ENCODE results near the gene PLEKHG7.
"Not testable (repeated sequence)": the region's sequence is repeated elsewhere in the genome, so short reads cannot be mapped to it uniquely, and the experiment has no call there.

PLEKHG7 gene

GRCh38 chr12:92715625-92716024, 12.8 kb downstream of the PLEKHG7 start:
- no peak for DNase-seq

DNA sequence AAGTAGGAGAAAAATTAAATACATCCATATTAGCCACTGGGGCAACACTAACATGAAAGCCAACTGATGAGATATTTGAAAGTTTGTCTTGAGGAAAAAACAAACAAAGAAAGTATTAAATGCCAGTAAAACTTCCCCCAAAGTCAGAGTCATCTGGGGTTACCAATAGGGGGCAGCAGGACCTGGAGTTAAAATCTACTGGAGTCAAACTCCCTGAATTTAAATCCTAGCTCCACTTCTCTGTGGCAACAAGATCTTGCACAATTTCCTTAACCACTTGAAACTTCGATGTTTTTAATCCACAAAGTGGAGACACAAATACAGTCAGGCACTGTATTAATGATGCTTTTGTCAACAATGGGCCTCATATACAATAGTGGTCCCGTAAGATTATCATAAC, 14.4 kb downstream of the PLEKHG7 start:
- DNase-seq: no peak

DNA sequence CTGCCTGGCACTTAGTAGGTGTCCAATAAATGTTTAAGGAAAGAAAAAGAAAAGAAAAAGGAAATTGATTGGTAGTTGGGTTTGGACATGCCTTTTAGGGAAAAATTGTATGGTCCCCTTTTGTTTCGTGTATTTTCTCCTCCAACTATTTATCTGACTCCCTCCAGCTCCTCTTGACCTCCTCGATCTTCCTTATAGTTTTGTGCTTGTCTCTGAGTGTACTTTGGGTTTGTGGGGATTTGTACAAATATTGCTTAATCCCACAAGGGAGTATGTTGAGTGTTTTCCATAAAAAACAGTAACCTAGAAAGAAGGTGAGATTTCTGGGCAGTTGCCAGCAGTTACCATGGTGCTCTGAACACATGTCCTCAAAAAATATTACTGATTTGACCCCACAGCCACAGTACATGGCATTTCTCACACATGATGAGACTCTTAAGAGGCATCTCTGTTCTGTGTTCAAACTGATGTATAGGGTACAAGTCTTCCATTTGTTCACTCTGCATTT, 15.7 kb downstream of the PLEKHG7 start:
- no peak for DNase-seq

DNA sequence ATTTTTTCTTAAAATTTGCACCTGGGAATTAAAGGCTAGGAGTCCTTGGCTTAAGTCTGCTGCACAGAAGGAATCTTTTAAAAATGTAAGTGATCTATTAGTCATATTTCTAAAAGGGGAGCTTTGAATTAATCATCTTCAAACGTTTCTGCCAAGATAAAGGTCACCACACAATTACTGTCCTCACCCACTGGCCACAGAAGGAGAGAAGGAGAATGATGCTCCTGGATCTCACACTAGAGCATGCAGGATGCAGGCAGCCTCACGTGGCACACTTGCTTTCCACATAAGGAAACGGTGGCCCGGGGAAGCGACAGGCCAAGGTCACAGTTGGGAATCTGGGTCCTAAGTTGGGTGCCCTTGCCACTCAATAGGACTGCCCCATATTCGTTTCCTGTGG, 16.9 kb downstream of the PLEKHG7 start:
- no peak for DNase-seq

GRCh38 chr12:92721130-92721529, 18.3 kb downstream of the PLEKHG7 start:
- DNase-seq: no peak

GRCh38 chr12:92721656-92722055, 18.9 kb downstream of the PLEKHG7 start:
- no peak for DNase-seq

GRCh38 chr12:92722897-92723296, 20.1 kb downstream of the PLEKHG7 start:
- no peak for DNase-seq

- DNase-seq: no peak
Measured at GRCh38 chr12:92726850-92727249, 24.1 kb downstream of the PLEKHG7 start.

DNA sequence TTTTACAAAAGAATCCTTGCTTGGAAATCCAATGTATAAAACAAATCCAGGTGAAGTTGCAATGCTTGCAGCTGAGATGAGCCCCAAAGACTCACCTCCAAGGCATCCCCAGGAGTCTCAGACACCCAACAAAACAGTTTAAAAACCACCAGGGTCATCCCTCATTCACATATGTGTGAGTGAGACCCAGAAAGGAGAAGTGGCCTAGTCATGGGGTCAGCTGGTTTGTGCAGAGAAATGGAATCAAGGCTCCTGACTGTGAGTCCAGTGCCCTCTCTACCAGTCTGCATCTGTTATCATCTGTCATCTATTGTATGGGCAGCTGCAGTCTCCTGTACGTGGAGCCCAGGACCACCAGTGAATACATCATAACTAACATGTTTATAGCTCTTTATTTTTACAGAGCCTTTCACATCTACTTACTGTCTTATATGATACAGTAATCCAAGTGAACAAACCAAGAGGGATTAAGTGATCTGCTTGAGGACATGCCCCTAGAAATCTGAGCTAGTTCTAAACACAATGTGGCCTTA, 27.1 kb downstream of the PLEKHG7 start:
- no peak for DNase-seq

DNA sequence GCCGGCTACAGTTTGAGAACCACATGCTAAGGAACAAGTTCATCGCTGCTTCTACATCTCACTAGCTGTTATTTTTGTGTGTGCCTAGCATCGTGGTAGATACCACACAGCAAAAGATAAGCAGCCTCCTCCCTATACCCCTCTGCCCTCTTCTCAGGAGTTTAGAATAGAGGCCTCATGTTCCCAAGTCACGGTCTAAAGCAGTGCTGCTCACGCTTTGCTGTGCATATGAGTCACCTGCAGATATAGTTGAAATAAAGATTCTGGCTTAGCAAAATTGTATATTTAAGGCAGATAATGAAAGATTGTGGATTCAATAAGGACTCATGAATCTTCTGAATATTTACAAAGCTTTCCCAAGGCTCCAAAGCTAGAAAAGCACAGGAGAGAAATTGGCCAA, 28.0 kb downstream of the PLEKHG7 start:
- no peak for DNase-seq

DNA sequence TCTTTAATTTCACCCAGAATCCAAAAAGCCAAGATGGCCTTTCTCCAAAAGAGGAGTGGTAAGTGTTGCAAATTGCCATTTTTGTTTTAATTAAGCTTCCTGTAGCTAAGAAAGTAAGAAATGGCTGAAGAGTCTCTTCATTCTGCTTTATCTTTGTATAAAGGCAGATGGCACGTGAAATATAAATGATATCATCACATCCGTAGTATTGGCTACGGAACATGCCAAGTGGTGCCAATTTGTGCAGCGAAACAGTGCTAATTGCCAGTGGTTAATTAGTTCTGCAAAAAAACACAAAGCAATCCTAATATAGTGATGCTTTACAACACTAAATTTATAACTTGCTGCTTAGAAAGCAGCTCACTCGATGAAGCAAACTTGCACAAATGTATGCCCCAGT, 29.4 kb downstream of the PLEKHG7 start:
- no peak for DNase-seq

DNA sequence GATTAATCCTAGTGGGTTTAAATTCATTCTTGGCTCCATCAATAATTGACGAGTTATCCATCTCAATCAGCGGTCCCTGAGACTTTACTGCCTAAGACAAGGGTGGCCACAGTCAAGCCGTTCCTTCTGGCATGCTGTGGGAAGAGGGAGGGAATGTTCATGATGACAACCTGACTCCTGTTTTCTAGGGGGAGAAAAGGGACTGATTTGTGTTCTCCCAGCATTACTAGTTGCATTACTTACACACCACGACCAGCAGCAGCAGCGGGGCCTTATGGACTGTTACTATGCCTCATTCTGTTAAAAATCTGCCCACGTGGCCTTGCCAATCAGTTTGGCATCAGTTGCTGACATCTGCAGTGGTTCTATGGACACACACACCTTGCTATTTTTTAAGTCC, 29.9 kb downstream of the PLEKHG7 start:
- DNase-seq: no peak

GRCh38 chr12:92733181-92733580, 30.4 kb downstream of the PLEKHG7 start:
- no peak for DNase-seq

DNA sequence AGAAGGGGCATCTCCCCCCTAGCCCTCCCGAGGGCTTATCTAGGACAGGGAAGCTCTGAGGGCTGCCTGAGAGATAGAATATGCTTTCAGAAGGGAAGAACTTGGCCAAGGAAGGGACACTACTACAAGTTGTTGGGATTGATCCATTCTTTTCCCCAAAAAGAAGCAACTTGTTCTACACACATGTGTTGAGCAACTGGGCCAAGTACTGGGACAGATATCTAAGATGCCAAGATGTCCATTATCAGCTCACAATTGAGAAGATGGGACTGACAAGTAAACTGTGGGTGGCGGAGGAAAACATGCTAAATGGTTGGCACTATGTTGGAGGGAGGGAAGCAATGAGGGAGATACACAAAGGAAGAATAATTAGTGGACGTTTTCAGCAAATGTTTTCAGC, 30.9 kb downstream of the PLEKHG7 start:
- DNase-seq: no peak

GRCh38 chr12:92735131-92735721, 32.4 kb downstream of the PLEKHG7 start:
- DNase-seq: peak; percentile 73

- DNase-seq: no peak
Measured at GRCh38 chr12:92736605-92737004, 33.8 kb downstream of the PLEKHG7 start.

GRCh38 chr12:92737855-92738850, 35.4 kb downstream of the PLEKHG7 start:
- no peak for DNase-seq

- no peak for DNase-seq
Measured at GRCh38 chr12:92739113-92739512, 36.3 kb downstream of the PLEKHG7 start.

GRCh38 chr12:92740411-92740810, 37.6 kb downstream of the PLEKHG7 start:
- DNase-seq: no peak

DNA sequence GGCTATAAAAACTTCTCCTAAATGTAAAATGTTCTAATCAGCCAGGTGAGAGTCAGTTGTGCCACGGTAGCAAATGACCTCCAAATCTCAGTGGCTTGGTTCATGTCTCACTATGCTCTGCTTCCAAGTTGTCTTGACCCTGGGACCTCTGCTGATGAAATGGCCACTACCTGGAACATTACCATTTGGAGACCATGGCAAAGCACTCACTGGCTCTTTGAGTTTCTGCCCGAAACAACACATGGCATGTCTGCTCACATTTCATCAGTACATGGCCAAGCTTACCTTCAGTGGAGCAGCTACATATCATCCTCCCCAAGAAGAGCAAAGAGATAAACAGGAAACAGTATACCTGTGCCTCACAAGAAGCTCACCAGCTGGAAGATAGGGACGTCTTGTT, 40.2 kb downstream of the PLEKHG7 start:
- no peak for DNase-seq

DNA sequence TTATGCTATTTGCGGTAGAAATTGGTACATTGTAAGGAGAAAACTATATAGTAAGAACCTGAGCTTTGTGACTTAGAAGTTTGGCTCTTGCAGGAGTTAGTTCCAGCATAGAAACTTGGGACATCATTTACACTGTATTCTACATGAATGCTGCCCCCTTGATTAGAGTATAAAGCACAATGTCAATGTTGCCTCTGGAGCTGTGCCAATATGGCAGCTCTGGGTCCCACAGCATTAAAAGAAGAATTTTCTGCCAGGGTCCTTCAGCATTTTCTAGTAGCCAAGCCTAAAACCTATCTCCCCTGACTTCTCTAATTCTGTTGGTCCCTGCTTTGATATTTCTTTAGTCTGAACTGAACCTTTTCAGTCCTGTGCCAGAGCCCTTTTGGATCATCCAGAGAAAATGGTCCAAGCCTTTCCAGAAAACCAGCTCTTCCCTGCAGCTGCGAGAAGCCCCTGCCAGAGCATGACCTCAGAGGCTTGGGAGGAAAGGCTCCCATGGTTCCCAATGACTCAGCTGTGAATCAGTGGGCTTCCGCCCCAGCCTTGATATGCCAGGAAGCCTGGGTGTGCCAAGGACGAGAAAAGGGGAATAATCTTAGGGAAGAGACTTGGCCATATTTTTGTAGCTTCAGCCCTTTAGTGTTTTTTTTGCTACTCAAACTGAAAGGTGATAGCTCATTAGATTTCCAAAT, 43.2 kb downstream of the PLEKHG7 start:
- no peak for DNase-seq

GRCh38 chr12:92747151-92747550, 44.4 kb downstream of the PLEKHG7 start:
- no peak for DNase-seq

DNA sequence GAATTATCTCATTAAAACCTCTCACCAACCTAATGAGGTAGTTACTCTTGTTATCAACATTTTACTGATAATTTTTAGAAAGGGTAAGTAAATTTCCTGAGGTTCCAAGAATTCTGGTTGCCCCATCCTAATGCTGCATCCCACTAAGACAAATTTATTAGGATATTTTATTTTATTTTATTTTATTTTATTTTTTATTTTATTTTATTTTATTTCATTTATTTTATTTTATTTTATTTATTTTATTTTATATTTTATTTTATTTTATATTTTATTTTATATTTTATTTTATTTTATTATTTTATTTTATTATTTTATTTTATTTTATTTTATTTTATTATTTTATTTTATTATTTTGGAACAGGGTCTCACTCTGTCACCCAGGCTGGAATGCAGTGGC, 46.9 kb downstream of the PLEKHG7 start:
- not testable (repeated sequence) for DNase-seq
